HG03139 (cell line): ENCODE measurements around the gene PDZD7.
"Not testable (repeated sequence)": the region's sequence is repeated elsewhere in the genome, so short reads cannot be mapped to it uniquely, and the experiment has no call there.

ENCODE experiments used
- ATAC-seq: cut with Tn5 transposase; IDR thresholded peaks from one replicate; pipeline ENCODE4 v1.9.1; 2021; ENCODE audit not compliant: unreplicated experiment

PDZD7 gene

DNA sequence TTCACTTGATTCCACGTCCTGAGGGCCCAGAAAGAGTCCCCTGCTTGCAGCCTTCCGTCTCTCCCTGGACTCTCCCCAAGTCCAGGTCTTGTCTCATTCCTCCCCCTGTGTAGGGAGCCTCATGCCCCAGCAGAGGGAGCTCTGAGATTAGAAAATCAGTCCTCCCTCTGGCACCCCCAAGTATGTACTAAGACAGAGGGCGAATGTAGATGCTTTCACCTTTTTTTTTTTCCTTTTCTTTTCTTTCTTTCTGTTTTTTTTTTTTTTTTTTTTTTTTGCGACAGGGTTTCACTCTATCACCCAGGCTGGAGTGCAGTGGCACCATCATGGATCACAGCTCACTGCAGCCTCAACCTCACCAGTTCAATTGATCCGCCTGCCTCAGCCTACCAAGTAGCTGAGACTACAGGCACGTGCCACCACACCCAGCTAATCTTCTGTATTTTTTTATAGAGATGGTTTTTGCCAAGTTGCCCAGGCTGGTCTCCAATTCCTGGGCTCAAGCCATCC is 10.4 kb upstream of the PDZD7 start:
- ATAC-seq = no peak

DNA sequence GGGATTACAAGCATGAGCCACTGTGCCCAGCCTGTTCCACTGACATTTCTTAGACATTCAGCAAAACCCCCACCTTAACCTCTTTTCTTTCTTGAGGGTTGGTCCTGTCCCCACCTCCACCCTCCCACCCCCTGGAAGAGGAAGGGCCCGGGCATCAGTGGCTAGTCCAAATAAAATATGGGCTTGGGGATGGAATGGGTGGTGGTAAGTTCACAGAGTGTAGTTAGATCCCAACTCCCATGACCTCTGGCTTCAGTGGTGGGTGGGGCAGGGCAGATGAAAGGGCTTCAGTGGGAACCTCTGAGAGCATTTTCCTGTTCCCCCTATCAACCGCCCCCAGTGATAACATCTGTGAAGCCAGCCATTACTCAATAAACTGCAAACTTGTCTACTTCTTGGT is 9.9 kb upstream of the PDZD7 start:
- no peak for ATAC-seq

DNA sequence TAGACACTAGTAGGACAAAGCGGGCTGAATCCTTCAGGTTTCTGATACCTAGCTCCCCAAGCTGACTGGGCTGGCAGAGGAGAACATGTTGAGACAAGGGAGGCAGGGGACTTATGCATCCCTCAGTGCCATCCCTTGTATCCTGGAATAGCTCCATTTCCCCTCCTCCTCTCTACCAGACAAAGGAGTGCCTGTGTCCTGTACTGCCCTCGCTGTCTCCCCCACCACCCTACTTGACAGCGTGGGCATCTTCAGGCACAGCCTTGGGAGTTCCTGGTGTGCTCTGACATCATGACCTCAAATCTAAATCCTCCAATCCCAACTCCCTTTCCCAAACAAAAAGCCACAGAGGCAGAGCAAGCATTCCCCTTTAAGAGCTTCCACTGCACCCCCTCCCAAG is 9.1 kb upstream of the PDZD7 start:
- ATAC-seq = no peak

DNA sequence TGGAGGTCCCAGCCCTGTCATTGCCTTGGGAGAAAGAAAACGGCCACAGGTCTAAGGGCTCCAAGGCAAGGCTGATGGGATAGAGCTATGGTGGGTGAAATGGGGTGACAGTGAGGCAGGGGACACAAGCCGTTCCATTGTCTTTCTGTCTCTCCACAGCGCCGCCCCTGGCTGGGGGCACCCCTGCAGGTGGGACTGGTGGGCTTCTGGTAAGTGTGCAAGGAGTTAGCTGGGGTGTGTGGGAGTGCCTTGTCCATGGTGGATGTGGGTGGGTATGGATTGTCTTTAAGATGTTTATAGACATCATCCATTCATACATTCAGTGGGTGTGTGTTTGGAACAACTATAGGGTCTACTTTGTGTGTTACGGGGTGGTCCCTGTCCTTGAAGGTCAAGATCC is 7.6 kb upstream of the PDZD7 start:
- ATAC-seq = no peak

DNA sequence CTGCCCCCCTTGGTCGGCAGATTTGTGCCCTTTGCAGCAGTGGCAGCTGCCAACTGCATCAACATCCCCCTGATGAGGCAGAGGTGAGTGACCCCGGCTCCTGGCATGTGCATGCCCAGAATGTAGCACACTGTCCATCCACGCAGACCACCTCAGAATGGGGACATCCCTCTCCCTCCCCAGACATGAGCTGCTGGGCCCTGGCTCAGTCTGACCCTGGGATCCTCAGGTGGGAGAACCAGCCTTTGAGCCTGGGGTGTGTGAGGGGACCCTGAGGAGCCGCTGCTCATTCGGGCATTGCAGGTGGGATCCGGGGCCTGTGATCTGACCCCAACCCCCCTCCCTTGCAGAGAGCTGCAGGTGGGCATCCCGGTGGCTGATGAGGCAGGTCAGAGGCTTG is 5.8 kb upstream of the PDZD7 start:
- no peak for ATAC-seq

DNA sequence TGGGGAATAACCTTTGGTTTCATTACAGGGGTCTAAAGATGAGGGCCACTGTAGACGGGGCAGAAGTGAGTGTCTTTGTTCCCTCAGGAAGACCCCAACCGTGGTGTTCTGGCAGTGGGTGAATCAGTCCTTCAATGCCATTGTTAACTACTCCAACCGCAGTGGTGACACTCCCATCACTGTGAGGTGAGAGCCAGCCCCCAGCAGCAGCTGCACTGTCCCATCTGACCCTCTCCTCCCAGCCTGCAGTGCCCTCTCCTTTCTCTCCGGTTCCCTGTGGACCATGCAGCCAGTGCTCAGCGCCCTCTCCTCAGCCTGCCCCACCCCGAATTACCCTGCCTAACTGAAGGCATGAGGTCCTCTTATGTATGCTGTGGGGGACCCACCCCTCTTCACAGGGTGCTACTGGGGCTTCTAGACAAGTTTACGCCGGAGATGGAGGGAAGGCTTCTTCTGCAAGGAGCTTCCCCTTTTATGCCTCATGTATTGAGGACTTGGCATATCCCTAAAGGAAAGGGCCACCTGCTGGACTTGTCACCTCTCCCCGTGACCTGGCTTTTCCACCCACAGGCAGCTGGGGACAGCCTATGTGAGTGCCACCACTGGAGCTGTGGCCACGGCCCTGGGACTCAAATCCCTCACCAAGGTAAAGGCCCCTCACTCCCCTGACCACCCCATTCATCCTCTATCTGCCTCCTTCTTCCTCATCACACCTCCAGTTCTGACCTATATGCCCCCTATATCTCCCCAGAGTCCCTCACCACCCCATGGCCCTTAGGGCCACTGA is 5.2 kb upstream of the PDZD7 start:
- no peak for ATAC-seq

DNA sequence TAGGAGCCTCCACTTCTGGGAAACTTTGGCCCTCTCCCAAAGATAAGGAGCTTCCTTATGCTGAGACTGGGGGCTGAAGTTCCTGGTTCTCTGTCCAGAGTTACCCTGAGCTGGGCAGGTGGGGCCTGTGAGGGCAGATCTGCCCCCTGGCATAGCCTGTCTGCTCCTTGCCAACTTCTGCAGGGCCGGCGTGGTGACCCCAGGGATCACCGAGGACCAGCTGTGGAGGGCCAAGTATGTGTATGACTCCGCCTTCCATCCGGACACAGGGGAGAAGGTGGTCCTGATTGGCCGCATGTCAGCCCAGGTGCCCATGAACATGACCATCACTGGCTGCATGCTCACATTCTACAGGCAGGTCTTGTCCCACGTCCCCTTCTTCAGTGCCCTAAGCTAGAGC is 4.4 kb upstream of the PDZD7 start:
- no peak for ATAC-seq

DNA sequence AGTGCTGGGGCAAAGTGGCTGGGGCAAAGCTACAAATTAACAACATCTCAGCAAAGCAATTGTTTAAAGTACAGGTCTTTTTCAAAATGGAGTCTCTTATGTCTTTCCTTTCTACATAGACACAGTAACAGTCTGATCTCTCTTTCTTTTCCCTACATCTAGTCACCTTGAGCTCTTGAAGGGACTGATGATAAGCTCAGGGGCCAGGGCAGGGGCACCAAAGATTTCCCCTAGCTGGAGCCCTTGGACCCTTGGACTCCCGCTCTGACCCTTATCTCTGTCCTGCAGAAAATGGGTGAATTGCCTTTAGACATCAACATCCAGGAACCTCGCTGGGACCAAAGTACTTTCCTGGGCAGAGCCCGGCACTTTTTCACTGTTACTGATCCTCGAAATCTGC is 3.5 kb upstream of the PDZD7 start:
- ATAC-seq = not testable (repeated sequence)

DNA sequence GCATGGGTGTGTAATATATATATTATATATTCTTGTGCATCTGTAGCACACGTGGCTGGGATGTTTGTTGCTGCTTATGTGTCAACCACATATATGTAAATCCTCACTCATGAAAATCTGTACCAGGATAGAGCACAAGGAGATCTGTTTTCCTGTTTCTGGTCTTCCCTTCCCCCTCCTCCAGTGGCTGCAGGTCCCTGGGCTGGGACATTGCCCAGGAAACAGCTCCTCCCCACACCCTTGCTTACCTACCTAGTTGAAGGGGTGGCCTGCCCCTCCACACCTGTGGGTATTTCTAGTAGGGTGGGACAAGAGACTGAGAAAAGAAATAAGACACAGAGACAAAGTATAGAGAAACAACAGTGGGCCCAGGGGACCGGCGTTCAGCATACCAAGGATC is 2.3 kb upstream of the PDZD7 start:
- no peak for ATAC-seq

DNA sequence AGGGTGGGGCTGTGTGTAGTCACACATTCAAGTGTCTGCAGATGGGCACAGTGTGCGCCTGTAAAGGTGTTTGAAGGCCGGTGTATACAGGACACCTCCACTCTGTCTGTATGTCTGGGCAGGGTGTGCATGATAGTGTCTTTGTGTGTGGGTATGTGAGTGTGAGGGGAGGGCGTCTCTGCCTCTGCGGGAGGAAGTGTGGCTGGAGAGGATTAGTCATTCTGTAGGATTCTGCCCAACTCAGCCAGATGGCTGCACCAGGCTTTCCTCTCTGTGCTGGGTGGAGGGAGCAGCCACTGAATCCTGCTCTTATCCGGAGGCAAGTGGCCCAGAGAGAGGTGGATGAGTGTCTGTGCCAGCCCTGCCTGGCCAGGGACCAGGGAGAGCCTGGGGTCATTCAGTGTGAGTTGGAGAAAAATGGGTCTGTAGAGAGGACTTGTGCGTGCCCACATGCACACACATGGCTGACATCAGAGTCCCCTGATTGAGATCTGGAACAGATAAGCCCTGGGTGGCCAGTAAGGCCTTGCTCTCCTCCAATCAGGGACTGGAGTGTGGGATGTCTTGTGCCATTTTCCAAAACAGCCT is 1.8 kb upstream of the PDZD7 start:
- ATAC-seq = no peak

DNA sequence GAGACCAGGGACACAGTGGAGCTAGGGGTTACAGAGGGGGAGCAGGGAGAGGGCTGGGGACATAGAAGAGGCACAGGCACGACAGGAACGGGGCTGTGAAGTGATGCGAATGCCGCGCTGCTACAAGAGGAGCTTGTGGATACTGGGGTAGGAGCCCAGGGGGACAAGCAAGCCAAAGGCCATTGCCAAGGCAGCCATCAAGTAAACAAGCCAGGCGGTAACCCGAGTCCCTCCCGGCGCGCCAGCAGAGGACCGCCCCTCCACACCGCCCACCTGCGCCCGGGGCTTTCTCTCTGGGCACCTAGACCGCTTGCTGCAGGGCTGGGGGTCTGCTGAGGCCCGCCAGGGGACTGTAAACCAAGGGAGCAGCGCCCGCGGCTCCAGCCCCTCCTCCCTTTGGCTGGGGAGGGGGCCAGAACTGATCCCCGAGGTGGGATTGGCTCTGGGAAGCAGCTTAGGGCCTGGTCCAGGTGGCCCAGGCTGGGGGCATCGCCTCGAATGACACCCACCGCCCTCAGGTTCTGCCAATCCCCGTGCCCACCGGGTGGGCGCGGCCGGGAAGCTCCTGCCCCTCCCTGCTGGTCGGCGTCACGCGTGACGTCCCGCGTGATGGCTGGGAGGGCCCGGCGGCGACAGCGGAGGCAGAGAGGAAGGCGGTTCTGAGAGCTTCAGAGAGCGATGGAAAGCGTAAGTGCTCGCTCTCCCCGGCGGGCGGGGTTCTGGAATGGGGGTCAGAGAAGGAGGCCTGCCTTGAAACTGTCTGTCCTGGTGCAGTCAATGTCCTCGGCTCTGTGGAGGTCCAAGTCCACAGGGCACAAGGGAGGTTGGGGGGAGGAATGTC is 1.1 kb upstream of the PDZD7 start:
- ATAC-seq = no peak

DNA sequence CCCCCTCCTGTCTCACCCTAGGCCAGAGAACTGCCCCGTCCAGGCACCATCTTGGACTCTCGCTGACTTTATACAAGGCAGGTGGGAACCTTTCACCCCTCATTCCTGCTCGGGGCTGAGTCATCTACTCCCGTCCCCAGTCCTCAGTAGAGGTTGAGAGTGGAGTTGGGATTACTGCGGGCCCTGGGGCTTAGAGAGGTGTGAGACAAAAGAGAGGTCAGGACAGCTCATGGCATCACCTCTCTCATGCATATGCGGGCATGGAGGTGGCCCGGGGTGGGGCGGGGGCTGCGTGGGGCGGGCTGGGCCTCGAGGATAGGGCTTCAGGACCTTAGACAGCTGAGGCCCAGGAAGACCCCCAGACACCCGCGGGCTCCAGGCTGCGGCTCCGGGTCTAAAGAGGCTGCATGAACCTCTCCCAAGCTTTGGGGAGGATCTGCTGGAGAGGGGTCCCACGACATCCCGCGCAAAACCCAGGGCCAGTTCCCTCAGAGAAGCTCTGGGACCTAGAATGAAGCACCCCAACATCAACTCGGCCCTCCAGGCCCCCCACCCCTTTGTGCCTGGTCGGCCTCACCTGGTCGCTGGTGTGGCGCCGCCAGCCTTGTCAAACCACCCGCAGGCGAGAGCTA is 317 bp downstream of the PDZD7 start:
- no peak for ATAC-seq

DNA sequence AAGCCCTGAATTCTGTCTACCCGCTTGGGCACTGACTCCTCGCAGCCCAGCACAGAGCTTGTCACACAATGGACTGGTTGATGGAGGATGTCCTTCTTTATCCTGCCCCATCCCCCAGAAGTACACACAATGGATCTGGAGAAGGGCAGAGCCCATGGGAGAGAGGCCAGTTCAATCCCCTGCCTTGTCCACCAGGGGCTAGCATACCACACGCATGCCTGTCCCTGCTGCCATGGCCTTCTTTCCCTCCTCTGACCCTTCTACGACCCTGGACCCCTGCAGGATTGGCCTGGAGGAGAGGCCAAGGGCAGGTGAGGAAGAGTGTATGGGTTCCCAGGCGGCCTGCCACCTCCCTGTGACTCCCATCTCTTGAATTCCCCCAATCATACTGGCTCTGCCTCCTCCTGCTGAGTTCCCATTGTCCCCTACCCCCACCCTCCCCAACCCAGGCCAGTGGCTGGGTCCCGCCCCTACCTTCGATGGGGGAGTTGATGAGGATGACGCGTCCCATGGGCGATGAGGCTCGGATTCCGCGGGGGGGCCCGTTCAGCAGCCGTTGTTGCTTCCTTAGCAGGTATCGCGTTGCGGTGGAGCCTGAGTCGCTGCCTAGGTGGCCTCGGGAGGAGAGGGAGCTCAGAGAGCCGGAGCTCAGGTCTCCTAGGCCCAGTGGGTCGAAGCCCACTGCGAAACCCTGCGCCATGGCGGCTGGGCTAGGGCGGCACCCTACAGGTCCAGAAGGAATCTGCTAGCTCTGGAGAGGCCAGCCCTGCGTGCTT is 1.2 kb downstream of the PDZD7 start:
- ATAC-seq = no peak

DNA sequence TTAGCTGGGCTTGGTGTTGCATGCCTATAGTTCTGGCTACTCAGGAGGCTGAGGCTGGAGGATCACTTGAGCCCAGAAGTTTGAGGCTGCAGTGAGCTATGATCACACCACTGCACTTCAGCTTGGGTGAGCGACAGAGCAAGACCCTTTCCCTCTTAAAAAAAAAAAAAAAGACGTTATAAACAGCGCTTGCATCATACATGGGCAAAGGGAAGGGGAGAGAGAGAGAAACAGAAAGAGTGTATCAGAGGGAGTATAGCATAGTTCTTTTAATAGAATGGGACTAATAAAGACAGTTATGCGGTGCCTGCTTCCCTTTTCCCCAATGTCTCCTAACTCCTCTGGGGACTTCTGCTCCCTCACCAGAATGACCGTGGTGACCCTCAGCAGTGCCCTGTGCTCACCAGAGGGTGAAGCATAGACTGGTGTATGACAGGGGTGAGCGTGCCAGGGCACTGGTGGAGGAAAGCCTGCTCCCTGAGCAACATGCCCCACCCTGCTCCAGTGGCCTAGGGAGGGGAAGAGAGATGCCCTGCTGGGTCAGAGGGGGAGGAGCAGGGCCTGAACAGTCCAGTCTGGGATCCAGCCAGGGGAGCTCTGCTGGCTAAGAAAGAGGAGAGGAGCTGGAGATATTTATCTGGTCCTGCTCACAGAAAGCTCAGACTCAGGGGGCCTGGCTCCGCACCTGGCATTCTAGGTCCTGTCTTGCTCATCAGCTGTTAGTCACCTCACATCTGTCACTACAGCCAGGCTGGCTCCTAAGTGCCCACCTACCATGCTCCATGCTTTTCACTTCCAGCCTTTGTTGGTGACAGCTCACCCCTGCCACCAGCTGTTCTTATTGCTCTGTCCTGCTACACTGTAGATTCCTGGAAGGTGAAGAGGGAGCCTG is 2.2 kb downstream of the PDZD7 start:
- no peak for ATAC-seq

DNA sequence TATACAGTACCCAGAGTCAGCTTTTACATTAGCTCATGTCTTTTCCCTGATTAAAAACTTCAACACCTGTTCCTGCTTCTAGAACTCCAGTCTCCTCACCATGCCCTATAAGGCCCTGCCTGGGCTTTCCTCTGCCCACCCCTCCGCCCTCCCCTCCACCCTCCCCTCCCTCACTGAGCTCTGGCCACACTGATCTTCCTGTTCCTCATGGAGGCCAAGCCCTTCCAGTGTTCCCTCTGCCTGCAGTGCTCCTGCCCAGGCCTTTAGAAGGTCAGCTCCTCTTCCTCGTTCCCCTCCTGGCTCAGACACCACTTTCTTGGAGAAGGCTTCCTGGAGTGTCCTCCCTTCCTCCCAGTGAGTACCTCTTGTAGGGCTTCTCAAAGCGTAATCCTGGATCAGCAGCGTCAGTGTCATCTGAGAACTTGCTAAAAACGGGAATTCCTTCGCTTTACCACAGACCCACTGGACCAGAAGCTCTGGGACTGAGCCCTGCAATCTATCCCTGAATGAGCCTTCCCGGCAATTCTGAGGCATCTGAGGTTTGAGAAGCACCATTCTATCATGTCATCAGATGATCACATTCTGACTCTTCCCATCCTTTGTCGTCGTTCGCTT is 3.7 kb downstream of the PDZD7 start:
- no peak for ATAC-seq

DNA sequence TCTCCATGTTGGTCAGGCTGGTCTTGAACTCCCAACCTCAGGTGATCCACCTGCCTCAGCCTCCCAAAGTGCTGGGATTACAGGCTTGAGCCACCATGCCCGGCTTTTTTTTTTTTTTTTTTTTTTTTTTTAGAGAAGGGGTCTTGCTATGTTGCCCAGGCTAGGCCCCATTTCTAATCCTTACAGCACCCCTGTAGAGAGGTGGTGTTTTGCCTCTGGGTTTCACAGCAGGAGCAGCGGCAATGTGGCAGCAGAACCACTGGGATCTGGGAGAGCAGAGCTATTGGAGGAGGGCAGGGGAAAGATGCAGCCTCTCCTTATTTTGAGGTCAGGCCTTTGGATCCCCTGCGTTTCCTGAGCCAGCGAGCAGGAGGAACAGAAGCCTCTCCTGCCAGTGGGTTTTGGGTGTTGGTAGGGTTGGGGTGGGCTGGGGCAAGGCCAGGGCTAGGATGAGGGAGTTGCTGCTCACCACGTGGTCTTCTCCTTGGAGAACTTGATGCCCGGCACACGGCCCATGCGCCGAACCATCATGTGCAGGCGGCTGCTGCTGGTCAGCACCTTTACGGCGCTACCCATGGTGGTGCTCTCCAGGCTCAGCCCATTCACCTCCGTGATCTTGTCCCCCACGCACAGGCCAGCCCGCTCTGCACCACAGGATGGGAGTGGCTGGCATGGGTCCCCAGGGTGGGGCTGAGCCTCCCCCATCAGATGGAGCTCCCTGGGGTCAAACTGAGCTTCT is 7.8 kb downstream of the PDZD7 start:
- ATAC-seq = no peak

DNA sequence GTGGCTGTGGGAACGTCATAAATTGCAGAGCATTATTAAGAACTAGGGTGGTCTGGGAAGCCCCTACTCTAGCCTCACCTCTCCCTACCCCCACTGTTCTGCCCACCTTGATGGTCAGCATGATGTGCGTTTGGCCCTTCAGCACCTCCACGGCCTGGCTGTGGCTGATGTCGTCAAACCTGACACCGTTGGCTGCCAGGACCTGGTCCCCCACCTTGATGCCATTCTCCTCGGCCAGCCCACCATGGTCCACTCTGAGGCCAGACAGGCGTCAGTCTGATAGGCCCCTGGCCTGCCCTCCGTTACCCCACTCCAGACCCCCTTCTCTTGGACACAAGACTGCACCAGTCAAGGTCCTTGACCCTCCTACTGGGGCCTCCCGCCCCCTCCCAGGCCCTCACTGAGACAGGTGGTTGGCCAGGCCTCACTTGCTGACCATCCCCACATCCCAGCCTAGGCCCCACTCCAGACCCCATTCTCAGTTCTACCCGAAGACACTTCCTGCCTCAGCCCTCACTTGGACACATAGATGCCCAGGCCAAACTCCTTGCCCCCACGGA is 9.2 kb downstream of the PDZD7 start:
- ATAC-seq = no peak

DNA sequence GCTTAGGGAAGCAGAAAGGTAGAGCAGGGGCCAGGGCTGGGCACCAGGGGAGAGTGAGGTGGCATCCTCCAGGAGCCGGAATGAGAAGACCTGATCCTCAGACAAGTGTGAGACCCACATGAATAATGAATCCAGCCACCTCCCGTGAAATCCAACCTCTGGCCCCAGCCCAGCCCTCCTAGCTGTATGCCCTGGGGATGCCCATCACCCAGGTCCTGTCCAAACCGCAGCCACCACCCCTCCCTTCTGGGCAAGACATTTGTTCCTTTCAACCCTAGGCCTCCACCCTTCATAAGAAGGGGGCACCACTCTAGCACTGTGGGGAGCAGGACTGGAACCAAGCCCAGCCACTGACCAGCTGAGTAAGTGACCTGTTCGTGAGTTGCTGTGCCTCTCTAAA is 9.7 kb downstream of the PDZD7 start:
- no peak for ATAC-seq
